ENCODE data around the gene XXYLT1. TPM values are rescaled to one million over a fixed set of nuclear protein-coding genes. Genes with fewer than 3 reads are reported as not detected.
A peak's percentile ranks its signal among the peaks of the same experiment; 100 is the strongest.

The XXYLT1 gene
- total and polyA plus RNA-seq, 9 of the 15 experiments (the other 6 are each of a cell fraction or from before 2014, with no cell fraction given) = 1.9 to 18.9 (median 15.0) TPM

DNA sequence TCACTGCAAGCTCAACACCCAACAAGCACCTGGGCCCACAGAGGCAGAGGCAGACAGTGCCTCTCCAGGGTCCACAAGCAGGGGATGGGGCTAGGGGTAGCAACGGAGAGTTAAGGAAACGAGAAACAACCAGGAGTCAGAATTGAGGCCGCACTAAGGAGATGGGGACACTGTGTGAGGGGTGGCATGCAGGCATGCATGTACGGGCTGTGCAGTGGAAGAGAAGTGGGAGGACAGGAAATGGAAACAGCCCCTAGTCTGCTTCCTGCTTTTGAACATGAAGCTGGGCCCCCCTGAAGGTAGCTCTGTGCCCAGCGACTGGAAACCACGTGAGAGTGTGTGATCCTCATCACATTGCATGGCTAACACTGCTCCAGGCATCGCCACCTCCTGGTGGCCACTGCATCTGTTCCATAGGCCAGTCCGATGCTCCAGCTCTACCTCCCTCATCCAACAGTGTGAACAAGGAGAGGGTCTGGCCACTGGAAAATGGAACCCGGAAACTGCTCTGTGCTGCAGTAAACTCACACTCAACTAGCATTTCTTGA, 44.0 kb downstream of the XXYLT1 start:
- Histone ChIP-seq H3K9me3 (replicated peaks; ENCODE audit: control insufficient read depth, insufficient read depth, low read depth, low read length) (no peaks in the 10 kb centered on the region), H3K4me3 (no peak overlapping the region), H3K27me3 (ENCODE audit: control insufficient read depth in 2 of 2, insufficient read depth in 2 of 2, low read length in 2 of 2) (no peaks in the 10 kb centered on the region), H3K79me2 (ENCODE audit: control insufficient read depth, insufficient read depth, low read length) (no peaks in the 10 kb centered on the region), H4K20me1 (replicated peaks; ENCODE audit: control insufficient read depth, insufficient read depth, low read length) (no peaks in the 10 kb centered on the region), H2AFZ (ENCODE audit: low read depth, low read length) (no peak overlapping the region; the same call in 1 of the 2 replicates), H3K4me1 (replicated peaks in 1 of 2; ENCODE audit: control insufficient read depth in 2 of 2, insufficient read depth in 2 of 2, low read length in 2 of 2) (no peaks in the 10 kb centered on the region), H3K4me2 (ENCODE audit: insufficient read depth, low read length) (no peak overlapping the region), H3K36me3 (ENCODE audit: control insufficient read depth, insufficient read depth, low read length) (peaks cover 13% of the 10 kb centered on the region; the same call in 1 of the 3 replicates), H3K9me1 (ENCODE audit: control insufficient read depth, insufficient read depth, low read length) (no peaks in the 10 kb centered on the region), H3K27ac (ENCODE audit: extremely low read depth, low read depth, low read length) (no peak overlapping the region), H3K9ac (ENCODE audit: insufficient read depth in 1 of 2, low read depth in 2 of 2, low read length in 2 of 2) (no peak overlapping the region)
- in situ Hi-C loops (cut with MboI) = no loop called here
- peak; percentile 94 for ATAC-seq
- POLR2A ChIA-PET = interaction anchor here (0.7 to 1.1 kb wide), 4 partner anchors 14 to 58 kb away, joined by 3 read pairs; no protein-coding TSS in a partner anchor
- DNase-seq (ENCODE audit: extremely low read depth in 1 of 4, low spot score in 3 of 4) = peak in 2 of 4 experiments; percentile 31
- WGBS (ENCODE audit: insufficient coverage, low coverage, missing lambda C conversion rate) = 66% methylated on average over 8 of the region's 9 CpGs
- intact Hi-C loops (cut with micrococcal nuclease) = no loop called here
- CTCF ChIA-PET (ENCODE audit: low intra/inter-chr PET ratio) = no interaction called here
- no TSS peak for BruUV-seq (replicated peaks)
- no peak for FAIRE-seq
- TF ChIP-seq, protein P1, sequence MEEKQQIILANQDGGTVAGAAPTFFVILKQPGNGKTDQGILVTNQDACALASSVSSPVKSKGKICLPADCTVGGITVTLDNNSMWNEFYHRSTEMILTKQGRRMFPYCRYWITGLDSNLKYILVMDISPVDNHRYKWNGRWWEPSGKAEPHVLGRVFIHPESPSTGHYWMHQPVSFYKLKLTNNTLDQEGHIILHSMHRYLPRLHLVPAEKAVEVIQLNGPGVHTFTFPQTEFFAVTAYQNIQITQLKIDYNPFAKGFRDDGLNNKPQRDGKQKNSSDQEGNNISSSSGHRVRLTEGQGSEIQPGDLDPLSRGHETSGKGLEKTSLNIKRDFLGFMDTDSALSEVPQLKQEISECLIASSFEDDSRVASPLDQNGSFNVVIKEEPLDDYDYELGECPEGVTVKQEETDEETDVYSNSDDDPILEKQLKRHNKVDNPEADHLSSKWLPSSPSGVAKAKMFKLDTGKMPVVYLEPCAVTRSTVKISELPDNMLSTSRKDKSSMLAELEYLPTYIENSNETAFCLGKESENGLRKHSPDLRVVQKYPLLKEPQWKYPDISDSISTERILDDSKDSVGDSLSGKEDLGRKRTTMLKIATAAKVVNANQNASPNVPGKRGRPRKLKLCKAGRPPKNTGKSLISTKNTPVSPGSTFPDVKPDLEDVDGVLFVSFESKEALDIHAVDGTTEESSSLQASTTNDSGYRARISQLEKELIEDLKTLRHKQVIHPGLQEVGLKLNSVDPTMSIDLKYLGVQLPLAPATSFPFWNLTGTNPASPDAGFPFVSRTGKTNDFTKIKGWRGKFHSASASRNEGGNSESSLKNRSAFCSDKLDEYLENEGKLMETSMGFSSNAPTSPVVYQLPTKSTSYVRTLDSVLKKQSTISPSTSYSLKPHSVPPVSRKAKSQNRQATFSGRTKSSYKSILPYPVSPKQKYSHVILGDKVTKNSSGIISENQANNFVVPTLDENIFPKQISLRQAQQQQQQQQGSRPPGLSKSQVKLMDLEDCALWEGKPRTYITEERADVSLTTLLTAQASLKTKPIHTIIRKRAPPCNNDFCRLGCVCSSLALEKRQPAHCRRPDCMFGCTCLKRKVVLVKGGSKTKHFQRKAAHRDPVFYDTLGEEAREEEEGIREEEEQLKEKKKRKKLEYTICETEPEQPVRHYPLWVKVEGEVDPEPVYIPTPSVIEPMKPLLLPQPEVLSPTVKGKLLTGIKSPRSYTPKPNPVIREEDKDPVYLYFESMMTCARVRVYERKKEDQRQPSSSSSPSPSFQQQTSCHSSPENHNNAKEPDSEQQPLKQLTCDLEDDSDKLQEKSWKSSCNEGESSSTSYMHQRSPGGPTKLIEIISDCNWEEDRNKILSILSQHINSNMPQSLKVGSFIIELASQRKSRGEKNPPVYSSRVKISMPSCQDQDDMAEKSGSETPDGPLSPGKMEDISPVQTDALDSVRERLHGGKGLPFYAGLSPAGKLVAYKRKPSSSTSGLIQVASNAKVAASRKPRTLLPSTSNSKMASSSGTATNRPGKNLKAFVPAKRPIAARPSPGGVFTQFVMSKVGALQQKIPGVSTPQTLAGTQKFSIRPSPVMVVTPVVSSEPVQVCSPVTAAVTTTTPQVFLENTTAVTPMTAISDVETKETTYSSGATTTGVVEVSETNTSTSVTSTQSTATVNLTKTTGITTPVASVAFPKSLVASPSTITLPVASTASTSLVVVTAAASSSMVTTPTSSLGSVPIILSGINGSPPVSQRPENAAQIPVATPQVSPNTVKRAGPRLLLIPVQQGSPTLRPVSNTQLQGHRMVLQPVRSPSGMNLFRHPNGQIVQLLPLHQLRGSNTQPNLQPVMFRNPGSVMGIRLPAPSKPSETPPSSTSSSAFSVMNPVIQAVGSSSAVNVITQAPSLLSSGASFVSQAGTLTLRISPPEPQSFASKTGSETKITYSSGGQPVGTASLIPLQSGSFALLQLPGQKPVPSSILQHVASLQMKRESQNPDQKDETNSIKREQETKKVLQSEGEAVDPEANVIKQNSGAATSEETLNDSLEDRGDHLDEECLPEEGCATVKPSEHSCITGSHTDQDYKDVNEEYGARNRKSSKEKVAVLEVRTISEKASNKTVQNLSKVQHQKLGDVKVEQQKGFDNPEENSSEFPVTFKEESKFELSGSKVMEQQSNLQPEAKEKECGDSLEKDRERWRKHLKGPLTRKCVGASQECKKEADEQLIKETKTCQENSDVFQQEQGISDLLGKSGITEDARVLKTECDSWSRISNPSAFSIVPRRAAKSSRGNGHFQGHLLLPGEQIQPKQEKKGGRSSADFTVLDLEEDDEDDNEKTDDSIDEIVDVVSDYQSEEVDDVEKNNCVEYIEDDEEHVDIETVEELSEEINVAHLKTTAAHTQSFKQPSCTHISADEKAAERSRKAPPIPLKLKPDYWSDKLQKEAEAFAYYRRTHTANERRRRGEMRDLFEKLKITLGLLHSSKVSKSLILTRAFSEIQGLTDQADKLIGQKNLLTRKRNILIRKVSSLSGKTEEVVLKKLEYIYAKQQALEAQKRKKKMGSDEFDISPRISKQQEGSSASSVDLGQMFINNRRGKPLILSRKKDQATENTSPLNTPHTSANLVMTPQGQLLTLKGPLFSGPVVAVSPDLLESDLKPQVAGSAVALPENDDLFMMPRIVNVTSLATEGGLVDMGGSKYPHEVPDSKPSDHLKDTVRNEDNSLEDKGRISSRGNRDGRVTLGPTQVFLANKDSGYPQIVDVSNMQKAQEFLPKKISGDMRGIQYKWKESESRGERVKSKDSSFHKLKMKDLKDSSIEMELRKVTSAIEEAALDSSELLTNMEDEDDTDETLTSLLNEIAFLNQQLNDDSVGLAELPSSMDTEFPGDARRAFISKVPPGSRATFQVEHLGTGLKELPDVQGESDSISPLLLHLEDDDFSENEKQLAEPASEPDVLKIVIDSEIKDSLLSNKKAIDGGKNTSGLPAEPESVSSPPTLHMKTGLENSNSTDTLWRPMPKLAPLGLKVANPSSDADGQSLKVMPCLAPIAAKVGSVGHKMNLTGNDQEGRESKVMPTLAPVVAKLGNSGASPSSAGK (IDR thresholded peaks at IDR 0.05) = peak; percentile 25; the same call in 1 of the 2 replicates

Measured in K562 (cell line).